ENCODE data around the gene KMT2A.

- no peak for TF ChIP-seq POLR2AphosphoS5 (IDR thresholded peaks at IDR 0.05)
- TF ChIP-seq CTCF (IDR thresholded peaks at IDR 0.05): no peak
- no peak for TF ChIP-seq POLR2A (IDR thresholded peaks at IDR 0.05)
- TF ChIP-seq EP300 (IDR thresholded peaks at IDR 0.05): no peak
These were observed 90.4 kb downstream of the KMT2A start for GRCh38 chr11:118526688-118527087.

All from sigmoid colon (tissue), 4 donors.